GM06990 (cell line): ENCODE results near the gene TMEM176B.

Experiments
- DNase-seq: peaks from one replicate; pipeline ENCODE4 v3.0.0-alpha.2; 2011; ENCODE audit not compliant: insufficient read length; ENCODE audit errors: extremely low read depth
- H3K27me3 ChIP-seq: replicated peaks from 2 replicates; pipeline ENCODE4 v1.6.0; 2011; ENCODE audit warnings: low read length; ENCODE audit not compliant: control insufficient read depth, insufficient read depth
- H3K36me3 ChIP-seq: 2 replicates; pipeline ENCODE4 v1.5.1; 2011; ENCODE audit warnings: low read length; ENCODE audit not compliant: control insufficient read depth, insufficient read depth
- H3K4me3 ChIP-seq: replicated peaks from 2 replicates; pipeline ENCODE4 v1.5.1; 2011; ENCODE audit warnings: low read depth, mild to moderate bottlenecking, control low read depth, low read length
- CTCF ChIP-seq: IDR thresholded peaks from 2 replicates; pipeline ENCODE4 v1.5.1; 2011; ENCODE audit warnings: low read length, control low read depth, mild to moderate bottlenecking, inconsistent platforms; ENCODE audit not compliant: insufficient read depth, poor library complexity, severe bottlenecking

The TMEM176B gene

GRCh38 chr7:150742286-150742968 is 57.7 kb downstream of the TMEM176B start:
- Histone ChIP-seq H3K36me3 (peaks cover 16% of the 10 kb centered on the region), H3K4me3 (no peak overlapping the region), H3K27me3 (no peaks in the 10 kb centered on the region)
- no peak for TF ChIP-seq CTCF
- no peak for DNase-seq
